Body of pancreas (tissue), 4 donors: ENCODE data around the gene IL4R. TPM values are rescaled to one million over a fixed set of nuclear protein-coding genes. Genes with fewer than 3 reads are reported as not detected.

ENCODE experiments used
- ATAC-seq: fragments of 150-250 bp; one replicate; pipeline ENCODE4 v1.9.1; 2016
- DNase-seq, 4 donors: peaks; one replicate each; pipeline ENCODE4 v3.0.0-alpha.2; 2019
- H3K27ac ChIP-seq, 4 donors: fragments of 200-600 bp; sonication (generic); 1 replicate in 3 of 4; 2 replicates in 1 of 4; pipeline versions ENCODE4 v1.5.1 to v1.6.1; 2016 to 2019; ENCODE audit warnings: mild to moderate bottlenecking in 1 of 4, mixed read lengths in 1 of 4, moderate library complexity in 1 of 4
- H3K27me3 ChIP-seq, 2 donors: fragments of 200-600 bp; sonication (generic); one replicate each; pipeline ENCODE4 v1.6.0; 2016; ENCODE audit warnings: mild to moderate bottlenecking in 1 of 2
- H3K36me3 ChIP-seq, 2 donors: fragments of 200-600 bp; sonication (generic); replicated peaks in 1 of 2; 2 replicates each; pipeline ENCODE4 v1.5.1; 2016; ENCODE audit warnings: low read depth in 2 of 2; ENCODE audit not compliant: insufficient read depth in 1 of 2
- H3K4me1 ChIP-seq: fragments of 200-600 bp; sonication (generic); one replicate; pipeline ENCODE4 v1.6.0; 2016
- H3K4me3 ChIP-seq, 2 donors: fragments of 200-600 bp; sonication (generic); 1 replicate in 1 of 2; 2 replicates in 1 of 2; pipeline ENCODE4 v1.5.1; 2016 to 2019
- H3K9me3 ChIP-seq, 3 donors: fragments of 200-600 bp; sonication (generic); 1 replicate in 2 of 3; 2 replicates in 1 of 3; pipeline ENCODE4 v1.5.1; 2016
- POLR2A ChIP-seq, 3 donors: fragments of 450-650 bp; IDR thresholded peaks; one replicate each; pipeline ENCODE4 v1.6.1; 2016; ENCODE audit warnings: antibody characterized with exemption in 3 of 3, mild to moderate bottlenecking in 2 of 3
- WGBS, 2 donors: methylation state at CpG; one replicate each; pipeline ENCODE4 v1.1.5; 2017; 5-methylcytosine and 5-hydroxymethylcytosine counted together
- intact Hi-C: fragments of 100-400 bp; cut with DNase I; formaldehyde crosslinking; loops from one replicate; pipeline ENCODE4 v1.15.1; 2023
- total RNA-seq, 2 donors: library from RNA; depleted of rRNA; stranded (reverse); fragments of >200 nt; gene quantifications; one replicate each; pipeline ENCODE4 v1.1.0, GENCODE V29; 2016
- TF ChIP-seq, protein P1 (sequence below), 7 experiments: fragments of 450-650 bp in 4 of 7; fragments of 200-600 bp in 3 of 7; sonication (generic) in 3 of 7; IDR thresholded peaks; one replicate each; pipeline ENCODE4 v1.5.1; 2016 to 2019; ENCODE audit warnings: antibody characterized with exemption in 7 of 7

IL4R gene
- 100 to 1,000 TPM in 1 of 2 donors, 10 to 100 TPM in 1; 29.7 to 236 TPM for total RNA-seq

DNA sequence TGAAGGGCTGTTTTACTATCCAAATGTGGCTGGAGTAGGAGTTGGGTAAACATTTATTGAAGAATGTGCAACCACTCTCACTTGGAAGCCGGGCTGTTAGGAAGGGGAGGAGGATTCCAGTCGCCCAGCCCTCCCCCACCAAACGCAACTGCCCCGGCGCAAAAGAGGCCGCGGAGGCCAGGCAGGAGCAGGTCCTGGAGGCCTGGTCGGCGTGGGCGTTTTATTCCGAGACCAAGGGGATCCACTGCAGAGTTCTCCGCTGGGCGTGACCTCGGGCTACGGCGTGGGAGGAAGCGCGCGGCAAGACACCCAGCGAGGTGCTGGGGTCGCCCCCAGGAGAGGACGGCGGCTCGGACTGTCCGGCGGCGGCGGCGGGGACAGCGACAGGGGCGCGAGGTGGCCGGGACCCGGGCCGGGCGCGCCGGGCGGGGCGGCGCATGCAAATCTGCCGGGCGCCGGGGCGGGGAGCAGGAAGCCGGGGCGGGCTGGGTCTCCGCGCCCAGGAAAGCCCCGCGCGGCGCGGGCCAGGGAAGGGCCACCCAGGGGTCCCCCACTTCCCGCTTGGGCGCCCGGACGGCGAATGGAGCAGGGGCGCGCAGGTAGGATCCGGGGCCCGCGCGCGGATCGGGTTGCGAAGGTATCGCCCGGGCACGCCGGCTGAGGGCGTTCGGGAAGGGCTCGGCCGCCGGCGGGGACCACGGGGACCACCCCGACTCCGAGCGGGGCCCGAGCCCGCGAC, at the start of gene IL4R:
TSS of gene IL4R (plus strand) at position 553 of the 739 bp plus-strand sequence. CDS start 26,230 bp downstream, outside the sequence.
- peak; percentile 76 for ATAC-seq

GRCh38 chr16:27264151-27264550, 49.6 kb upstream of the IL4R start:
- no peak for TF ChIP-seq POLR2A (IDR thresholded peaks at IDR 0.05)
- TF ChIP-seq, protein P1, sequence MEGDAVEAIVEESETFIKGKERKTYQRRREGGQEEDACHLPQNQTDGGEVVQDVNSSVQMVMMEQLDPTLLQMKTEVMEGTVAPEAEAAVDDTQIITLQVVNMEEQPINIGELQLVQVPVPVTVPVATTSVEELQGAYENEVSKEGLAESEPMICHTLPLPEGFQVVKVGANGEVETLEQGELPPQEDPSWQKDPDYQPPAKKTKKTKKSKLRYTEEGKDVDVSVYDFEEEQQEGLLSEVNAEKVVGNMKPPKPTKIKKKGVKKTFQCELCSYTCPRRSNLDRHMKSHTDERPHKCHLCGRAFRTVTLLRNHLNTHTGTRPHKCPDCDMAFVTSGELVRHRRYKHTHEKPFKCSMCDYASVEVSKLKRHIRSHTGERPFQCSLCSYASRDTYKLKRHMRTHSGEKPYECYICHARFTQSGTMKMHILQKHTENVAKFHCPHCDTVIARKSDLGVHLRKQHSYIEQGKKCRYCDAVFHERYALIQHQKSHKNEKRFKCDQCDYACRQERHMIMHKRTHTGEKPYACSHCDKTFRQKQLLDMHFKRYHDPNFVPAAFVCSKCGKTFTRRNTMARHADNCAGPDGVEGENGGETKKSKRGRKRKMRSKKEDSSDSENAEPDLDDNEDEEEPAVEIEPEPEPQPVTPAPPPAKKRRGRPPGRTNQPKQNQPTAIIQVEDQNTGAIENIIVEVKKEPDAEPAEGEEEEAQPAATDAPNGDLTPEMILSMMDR (IDR thresholded peaks at IDR 0.05) = no peak
- DNase-seq (no peak), ATAC-seq (no peak)
- Histone ChIP-seq H3K27me3 (no peaks in the 10 kb centered on the region), H3K9me3 (no peaks in the 10 kb centered on the region), H3K27ac (no peak overlapping the region), H3K4me1 (peaks cover 19% of the 10 kb centered on the region), H3K4me3 (no peak overlapping the region), H3K36me3 (no peaks in the 10 kb centered on the region)
- intact Hi-C loops = no loop called here
- 58 to 65% methylated on average over 6 of the region's 6 CpGs for WGBS, 2 donors

More for the DNA sequence above, at the start of gene IL4R:
- H3K36me3 ChIP-seq = no peaks in the 10 kb centered on the region
- DNase-seq = peak; percentile 72 to 85 (median 76)
- intact Hi-C loops = loop anchor here (10.0 kb wide), 1 partner anchor 79 kb away; no protein-coding TSS in a partner anchor
- H3K9me3 ChIP-seq = no peaks in the 10 kb centered on the region
- WGBS, 2 donors = 0% methylated on average over 2 to 41 of the region's 85 CpGs
- H3K4me1 ChIP-seq = peaks cover 35% of the 10 kb centered on the region
- peak within 1 kb of the TSS; percentile 80 to 84 for H3K4me3 ChIP-seq
- no peaks in the 10 kb centered on the region for H3K27me3 ChIP-seq
- TF ChIP-seq POLR2A (IDR thresholded peaks at IDR 0.05) = peak; percentile 48 to 78 (median 77)
- TF ChIP-seq, protein P1 (IDR thresholded peaks at IDR 0.05) = no peak
- H3K27ac ChIP-seq = peak within 1 kb of the TSS; percentile 79 to 92 (median 90)

DNA sequence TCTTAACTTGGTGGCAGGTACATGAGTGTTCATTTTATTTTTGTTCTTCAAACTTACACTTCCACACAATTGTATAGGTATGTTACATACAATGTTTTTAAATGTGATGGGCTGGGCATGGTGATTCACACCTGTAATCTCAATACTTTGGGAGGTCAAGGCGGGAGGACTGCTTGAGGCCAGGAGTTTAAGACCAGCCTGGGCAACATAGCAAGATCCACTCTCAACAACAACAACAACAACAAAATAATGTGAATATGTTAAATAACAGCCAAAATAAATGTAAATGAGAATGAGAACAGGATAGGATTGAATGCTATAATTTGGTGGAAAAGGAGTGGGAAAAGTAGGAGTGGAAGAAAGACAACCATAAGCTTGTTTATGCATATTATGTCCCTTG, 47.8 kb upstream of the IL4R start:
- ATAC-seq = no peak
- Histone ChIP-seq H3K27ac (no peak overlapping the region), H3K27me3 (no peaks in the 10 kb centered on the region), H3K9me3 (no peaks in the 10 kb centered on the region), H3K36me3 (no peaks in the 10 kb centered on the region), H3K4me1 (peaks cover 30% of the 10 kb centered on the region), H3K4me3 (no peak overlapping the region)
- no peak for DNase-seq
- intact Hi-C loops = no loop called here
- TF ChIP-seq POLR2A (IDR thresholded peaks at IDR 0.05) = no peak
- TF ChIP-seq, protein P1 (IDR thresholded peaks at IDR 0.05) = no peak
- 87 to 94% methylated on average over 1 of the region's 1 CpG for WGBS, 2 donors

DNA sequence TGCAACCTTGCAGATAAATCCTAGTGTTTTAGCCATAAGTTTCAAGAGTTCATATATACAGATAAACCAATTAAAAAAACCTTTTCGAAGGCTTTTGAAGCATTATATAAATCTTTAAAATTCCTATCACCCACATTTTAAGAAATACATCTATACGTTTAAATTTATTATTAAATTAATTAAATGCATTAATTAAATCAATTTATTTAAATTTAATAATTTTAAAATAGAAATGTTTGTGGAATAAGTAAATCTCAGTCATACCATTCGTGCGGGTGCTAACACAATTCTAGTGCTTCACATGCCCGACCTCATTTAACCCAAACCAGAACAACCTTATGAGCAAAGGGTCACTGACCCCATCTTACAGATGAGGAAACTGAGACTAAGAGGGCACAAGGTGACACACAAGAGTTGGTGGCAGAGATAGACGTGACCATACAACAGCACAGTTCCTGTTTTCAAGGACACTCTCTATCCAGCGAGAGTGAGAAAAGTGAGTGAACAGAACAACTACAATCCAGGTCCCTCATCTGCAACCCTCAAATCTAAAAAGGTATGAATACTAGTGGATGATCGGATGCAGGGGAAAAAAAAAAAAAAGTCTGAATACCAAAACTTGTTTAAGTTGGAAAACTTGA, 46.6 kb upstream of the IL4R start:
- no peak overlapping the region for H3K4me3 ChIP-seq
- no peak overlapping the region for H3K27ac ChIP-seq
- intact Hi-C loops = no loop called here
- ATAC-seq (no peak), DNase-seq (no peak)
- H3K27me3 ChIP-seq = no peaks in the 10 kb centered on the region
- H3K36me3 ChIP-seq = no peaks in the 10 kb centered on the region
- no peak for TF ChIP-seq POLR2A (IDR thresholded peaks at IDR 0.05)
- TF ChIP-seq, protein P1 (IDR thresholded peaks at IDR 0.05) = no peak
- peaks cover 23% of the 10 kb centered on the region for H3K4me1 ChIP-seq
- no peaks in the 10 kb centered on the region for H3K9me3 ChIP-seq
- WGBS, 2 donors = 60 to 80% methylated on average over 8 of the region's 8 CpGs
